HG03039 (cell line): ENCODE results near the gene GCLC.
"Not testable (repeated sequence)": the region's sequence is repeated elsewhere in the genome, so short reads cannot be mapped to it uniquely, and the experiment has no call there.

ENCODE experiments used
- ATAC-seq: cut with Tn5 transposase; IDR thresholded peaks from one replicate; pipeline ENCODE4 v1.9.1; 2021; ENCODE audit warnings: mild to moderate bottlenecking, moderate library complexity; ENCODE audit not compliant: unreplicated experiment

GCLC gene

DNA sequence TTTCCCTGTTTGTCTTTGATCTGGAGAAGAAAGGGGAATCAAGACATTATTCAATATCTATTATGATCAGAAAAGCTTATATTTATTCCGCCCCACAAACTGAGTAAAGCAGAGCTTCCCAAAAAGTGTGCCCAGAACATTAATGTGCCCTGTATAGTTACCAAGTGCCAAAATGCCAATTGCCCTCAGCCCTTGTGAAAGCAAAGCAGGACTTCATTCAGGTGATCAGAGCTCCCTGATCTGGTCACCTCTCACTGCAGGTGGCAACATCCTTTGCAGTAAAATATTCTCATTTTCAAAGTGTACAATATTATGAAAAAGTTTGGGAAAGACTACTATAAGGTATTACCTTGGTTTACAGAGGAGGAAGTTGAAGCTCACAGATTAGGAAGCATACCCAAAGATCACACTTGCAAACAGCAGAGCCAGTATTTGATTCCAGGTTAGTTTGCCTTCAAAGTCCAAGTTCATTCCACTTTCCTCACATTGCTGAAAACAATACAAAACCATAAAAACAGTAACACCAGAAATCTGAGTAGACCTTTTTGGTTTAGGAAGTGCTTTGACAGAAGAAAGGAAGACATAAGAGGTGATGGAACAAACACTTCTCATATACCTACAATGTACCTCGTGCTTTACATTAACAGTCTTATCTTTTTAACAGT lies 19.6 kb upstream of the GCLC start:
- ATAC-seq = no peak

DNA sequence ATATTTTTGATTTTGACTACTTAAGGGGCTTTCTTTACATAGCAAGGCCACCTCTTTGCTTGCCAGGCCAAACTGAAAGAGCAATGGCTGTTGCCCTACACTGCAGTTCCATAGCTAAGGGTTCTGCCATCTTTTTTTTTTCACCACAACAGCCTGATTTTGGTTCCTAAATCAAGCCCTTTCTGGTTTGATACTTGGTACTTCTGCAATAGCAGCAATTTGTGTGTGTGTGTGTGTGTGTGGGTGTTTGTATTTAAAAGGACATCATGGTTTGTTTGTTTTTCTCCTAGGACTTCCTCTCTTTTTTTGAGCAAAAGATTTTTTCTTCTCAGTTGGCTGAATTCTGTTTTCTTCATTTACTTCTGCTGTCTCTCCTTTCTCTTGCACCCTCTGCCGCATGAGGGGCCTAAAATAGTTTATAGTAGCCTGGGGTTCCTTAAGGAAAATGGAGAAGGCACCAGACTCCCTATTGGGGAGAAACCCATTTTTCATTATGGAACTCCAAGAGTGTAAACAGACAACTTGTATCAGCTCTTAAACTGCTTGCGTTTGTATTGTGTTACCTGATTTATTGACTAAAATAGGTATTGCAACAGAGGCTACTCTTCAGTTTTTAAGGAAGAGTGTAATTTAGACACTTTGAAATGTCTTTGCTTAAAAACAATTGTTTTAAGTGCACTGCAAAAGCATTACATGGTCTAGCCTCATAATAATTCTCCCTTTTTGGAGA lies 12.2 kb upstream of the GCLC start:
- no peak for ATAC-seq

DNA sequence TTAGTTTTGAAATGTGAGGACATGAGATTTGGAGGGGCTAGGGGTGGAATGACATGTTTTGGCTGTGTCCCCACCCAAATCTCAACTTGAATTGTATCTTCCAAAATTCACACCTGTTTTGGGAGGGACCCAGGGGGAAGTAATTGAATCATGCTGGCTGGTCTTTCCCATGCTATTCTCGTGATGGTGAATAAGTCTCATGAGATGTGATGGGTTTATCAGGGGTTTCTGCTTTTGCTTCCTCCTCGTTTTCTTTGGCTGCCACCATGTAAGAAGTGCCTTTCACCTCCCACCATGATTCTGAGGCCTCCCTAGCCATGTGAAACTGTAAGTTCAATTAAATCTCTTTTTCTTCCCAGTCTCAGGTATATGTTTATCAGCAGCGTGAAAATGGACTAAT lies 8.7 kb upstream of the GCLC start:
- ATAC-seq = not testable (repeated sequence)

DNA sequence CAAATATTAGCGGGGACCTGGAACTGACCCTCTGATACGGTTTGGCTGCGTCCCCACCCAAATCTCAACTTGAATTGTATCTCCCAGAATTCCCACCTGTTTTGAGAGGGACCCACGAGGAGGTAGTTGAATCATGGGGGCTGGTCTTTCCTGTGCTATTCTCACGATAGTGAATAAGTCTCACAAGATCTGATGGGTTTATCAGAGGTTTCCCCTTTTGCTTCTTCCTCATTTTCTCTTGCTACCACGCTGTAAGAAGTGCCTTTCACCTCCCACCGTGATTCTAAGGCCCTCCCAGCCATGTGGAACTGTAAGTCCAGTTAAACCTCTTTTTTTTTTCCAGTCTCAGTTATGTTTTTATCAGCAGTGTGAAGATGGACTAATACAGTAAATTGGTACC lies 6.8 kb upstream of the GCLC start:
- ATAC-seq = not testable (repeated sequence)

DNA sequence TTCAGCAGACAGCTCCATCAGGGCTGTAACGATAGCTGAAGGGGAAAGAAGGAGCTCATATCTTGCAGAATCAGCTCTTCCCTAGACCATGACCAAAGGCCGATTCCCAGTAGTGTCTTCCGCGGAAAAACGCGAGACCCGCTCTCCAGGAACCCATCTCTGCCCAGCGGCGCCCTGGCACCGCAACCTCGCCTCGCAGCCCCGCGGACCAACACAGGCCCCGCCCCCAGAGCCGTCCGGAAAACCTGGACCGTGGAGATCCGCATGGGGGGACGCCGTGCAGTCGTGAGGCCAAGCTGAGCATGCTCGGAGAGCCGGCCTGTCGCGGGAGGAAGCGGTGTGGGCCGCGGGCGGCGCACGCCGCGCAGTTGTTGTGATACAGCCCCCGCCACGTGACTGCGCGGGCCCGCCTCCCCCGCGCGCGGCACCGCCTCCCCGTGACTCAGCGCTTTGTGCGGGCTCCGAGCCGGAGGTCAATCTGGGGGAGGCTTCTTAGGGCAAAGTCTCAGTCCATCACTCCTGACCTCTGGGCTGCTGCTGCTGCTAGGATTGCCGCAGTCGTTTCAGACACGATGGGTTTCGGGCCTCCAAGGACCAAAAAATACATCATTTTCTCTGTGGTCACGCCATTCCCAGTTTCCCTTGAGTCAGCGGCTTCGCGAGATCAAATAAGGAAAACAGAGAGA lies 3.1 kb upstream of the GCLC start:
- ATAC-seq = peak; percentile 74

DNA sequence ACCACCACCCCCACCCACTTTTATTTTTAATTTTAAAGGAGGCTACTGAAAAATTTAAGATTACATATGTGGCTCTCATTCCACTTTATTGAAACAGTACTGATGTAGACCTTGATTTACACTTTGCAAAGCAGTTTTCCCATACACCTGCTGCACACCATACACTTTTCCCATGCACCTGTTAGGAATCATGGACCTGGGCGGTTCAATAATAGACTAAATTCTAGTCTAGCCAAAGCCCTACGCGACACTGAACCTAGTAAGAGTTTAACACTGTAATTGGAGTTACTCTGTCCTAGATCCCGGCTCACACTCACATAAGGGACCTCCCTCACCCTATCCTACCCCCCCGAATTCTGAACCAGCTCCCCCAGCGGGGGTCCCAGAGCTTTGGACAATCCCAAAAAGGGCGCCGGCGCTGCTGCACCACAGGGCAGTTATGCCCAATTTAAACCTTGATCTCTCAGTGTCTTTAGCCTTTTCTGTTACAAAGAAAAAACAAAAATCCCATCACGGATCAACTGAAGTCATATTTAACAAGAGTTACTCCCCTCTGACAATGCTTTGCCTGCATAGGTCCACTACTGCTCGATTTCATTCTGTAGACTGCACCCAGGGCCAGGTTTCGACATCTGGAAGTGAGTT lies 2.4 kb upstream of the GCLC start:
- ATAC-seq = peak; percentile 3

DNA sequence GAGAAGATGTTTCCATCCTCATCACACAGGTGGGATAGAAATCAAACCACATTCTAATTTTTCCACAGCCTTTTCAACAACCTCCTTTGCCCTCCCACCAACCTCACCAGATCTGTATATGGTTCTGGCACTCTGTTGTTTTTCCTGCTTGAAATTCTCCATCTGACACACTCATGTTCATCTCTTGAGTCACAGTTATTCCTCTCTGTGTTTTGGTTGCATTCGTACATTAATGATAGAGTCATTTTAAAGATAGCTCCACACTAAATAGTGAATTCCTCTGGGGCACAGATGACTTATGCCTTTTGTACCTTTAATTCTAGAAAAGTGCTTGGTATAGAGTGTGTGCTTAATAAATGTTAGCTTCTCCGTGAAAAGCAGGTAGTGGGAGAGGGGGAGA lies 1.4 kb upstream of the GCLC start:
- no peak for ATAC-seq

DNA sequence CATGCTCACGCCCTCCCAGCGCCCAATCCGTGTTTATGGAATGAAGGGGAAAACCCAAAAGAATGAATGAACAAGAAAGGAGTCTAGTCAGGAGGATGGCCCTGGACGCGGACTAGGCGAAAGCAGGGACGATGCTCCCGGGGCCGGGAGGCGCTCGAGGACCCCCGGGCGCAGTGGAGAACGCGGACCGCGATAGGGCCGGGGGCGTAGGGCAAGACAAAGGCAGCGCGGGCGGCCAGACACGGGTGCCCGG lies 758 bp downstream of the GCLC start:
- ATAC-seq = no peak

DNA sequence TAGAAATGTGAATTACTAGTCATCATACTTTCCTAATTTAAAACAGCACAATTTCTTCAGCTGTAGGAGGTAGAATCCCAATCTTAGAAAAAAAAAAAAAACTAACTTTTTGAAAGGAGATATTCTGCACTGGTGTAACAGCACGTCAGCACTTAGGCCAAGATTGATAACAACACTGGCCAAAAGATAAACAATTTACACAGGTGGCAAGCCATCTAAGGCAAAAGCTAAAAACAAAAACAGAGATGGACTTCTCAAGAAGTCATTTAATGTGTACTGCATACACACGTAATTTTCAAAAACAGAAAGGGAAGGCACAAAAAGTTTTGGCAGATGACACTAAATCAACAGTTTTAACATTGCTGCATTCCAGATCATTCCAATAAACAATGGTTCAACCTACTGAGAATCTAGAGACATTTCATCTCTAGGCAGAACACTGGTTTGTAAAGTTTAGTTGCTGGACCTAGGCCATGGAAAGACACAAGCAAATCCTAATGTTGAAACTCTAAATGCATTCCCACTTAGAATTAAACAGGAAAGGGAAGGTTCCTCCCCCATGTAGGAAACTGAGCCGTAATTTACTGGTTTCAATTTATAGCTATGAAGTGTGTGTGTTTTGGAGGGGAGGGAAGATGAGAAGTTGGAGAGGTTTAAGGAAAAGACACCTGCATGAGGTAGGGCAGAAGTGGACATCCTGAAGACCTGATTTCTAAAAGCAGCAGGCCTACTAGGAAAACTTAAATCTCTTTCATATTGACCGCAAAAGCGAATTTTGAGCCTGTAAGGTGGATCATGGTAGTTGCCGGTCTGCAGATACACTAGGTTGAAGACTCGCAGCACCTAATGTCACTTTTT lies 1.3 kb downstream of the GCLC start:
- no peak for ATAC-seq

DNA sequence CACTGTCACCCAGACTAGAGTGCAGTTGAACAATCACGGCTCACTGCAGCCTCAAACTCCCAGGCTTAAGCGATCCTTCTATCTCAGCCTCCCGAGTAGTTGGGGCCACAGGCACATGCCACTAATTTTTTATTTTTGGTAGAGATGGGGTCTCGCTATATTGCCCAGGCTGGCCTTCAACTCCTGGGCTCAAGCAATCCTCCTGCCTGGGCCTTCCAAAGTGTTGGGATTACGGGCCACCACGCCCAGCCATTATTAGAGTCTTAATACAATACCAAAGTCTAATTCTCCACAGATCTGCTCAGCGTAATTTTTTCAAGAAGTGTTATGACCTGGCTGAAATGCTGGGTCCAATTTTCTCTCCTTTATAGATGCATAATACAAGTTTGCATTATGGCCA lies 3.0 kb downstream of the GCLC start:
- no peak for ATAC-seq

DNA sequence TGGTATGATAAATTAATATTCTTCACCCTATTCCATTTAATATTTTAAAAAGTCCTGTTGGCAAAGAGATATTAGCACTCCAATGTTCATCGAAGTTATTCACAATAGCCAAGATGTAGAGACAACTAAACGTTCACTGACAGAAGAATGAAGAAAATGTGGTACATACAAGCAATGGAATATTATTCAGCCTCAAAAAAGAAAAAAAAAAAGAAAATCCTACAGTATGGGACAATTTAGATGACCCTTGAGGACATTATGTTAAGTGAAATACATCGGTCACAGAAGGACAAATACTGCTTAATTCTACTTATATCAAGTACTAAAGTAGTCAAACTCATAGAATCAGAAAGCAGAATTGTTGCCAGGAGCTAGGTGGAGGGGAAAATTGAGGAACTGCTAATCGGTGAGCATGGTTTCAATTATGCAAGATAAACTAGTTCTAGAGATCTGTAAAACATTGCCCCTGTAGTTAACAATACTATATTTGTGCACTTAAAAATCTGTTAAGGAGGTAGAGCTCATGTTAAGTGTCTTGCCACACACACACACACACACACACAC lies 4.7 kb downstream of the GCLC start:
- no peak for ATAC-seq

DNA sequence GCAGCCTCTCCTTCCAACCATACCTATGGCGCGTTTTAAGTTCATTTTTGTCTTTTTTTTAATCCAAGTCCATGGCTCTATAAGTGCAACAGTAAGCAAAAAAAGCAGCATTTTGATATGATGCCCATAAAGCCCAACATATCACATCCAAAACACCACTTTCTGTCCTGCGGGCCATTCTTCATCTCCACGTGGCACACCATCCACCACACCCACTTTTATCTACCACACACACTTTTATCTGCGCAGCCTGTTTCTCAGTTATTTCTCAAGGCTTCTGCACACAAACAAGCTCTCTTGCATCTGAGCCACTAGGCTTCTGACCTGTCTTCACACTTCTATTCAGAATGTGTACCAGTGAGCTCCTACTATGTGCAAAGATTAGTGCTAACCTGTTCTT lies 5.3 kb downstream of the GCLC start:
- ATAC-seq = no peak

DNA sequence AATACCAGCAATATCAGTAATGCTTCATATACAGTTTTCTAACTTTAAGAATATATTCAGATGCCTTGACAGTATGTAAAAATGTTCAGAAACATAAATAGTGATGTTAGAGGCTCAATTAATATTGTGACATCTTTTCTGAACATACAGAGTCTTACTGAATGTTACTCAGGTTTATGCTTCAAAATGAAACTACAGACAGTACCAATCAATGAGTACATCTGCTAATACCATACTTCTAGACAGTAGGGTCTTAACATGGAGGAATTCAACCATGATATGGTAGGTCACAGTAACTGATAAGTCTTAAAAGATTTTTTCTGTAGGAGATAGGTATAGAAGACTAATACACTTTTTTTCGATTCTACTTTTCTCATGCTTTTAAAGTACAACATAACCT lies 8.3 kb downstream of the GCLC start:
- no peak for ATAC-seq

DNA sequence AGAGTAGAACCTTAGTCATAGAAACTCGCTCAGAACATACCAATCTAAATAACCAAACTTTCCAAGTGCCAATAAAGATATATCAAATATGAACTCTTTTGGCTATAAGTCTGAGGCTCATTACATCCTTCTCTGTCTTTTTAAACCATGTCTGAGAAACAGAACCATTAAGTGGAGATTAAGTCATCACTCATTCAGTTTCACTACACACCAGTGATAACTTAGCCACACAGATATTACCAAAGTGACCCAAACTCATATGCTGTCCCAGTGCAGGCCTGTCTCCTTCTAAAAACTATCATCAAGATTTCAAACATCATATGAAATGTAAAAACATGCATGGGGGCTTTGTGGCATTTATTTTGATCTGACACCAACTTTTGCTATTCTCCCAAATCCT lies 12.0 kb downstream of the GCLC start:
- no peak for ATAC-seq

DNA sequence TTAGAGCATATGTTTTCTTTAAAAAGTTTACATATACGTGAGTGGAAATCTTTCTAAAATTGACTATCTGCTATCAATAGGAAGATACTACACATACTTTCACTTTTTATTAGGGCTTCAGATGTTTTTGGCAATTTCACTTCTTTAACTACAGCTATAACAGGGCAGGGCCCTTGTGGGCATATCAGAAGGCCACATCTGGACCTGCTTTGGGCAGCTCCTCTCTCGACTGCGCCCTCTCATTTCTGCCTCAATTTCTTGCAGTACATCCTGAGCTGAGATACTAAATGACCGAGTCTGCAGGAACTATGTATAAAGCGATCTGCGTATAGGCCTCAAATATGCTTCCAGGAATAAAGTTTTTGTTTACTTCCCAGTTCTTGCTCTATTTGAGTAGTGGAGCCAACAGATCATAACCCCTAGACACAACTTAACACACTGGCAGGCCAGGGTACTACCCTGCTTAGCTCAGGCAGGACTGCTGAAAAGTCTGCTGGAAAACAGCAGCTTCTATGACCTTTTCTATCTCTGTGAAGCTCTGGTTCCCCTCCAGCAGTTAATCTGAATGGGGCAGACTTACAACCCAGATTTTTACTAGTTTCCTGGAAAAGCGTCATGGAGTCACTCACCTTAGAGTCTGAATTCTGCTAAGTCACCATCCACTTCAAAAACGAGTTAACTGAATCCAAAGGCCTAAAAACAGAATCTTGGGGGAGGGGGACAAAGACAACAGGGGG lies 12.7 kb downstream of the GCLC start:
- ATAC-seq = no peak

DNA sequence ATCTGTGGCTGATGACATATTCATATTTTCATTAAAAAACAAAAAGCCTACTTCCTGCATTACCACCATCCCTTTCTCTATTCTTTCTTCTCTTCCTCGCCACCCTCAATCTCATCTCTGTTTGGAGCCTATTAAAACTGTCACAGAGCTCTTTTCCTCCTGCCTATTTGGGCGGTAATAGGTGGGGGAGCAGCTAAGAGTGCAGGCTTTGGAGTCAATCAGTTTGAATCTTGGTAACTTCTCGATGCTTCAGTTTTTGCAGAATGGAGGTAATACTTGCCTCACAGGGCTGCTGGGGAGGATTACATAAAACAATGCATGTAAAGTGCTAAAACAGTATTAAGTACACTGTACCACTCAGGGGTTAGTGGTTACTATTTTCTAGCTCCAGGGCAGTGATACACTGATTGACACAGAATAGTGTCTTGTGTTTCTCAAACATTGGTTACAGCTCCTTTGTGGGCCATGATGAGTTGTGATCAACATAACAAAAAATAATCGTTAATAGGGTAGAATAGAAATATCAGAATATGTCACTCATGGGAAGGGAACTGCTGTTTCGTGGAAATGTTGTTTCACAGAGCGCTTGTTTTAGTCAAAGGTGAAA lies 14.0 kb downstream of the GCLC start:
- no peak for ATAC-seq

DNA sequence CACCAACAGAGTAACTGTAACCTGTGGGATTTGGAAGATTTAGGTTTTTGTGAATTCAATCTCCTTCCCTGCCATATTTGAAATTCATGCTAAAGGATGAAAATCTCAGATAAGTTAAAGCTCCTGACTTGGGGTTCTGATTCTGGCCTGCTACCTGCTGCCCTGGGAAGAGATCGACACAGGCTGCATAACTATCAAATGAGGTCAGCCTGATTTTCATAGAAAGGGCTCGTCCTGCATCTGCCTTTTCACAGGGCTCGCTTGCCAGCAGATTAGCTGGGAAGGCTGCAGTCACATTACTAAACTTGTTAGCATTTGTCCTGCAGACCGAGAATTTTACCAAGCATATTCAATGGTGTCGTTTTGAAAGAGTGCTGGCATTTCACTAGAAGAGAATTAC lies 14.6 kb downstream of the GCLC start:
- ATAC-seq = no peak

DNA sequence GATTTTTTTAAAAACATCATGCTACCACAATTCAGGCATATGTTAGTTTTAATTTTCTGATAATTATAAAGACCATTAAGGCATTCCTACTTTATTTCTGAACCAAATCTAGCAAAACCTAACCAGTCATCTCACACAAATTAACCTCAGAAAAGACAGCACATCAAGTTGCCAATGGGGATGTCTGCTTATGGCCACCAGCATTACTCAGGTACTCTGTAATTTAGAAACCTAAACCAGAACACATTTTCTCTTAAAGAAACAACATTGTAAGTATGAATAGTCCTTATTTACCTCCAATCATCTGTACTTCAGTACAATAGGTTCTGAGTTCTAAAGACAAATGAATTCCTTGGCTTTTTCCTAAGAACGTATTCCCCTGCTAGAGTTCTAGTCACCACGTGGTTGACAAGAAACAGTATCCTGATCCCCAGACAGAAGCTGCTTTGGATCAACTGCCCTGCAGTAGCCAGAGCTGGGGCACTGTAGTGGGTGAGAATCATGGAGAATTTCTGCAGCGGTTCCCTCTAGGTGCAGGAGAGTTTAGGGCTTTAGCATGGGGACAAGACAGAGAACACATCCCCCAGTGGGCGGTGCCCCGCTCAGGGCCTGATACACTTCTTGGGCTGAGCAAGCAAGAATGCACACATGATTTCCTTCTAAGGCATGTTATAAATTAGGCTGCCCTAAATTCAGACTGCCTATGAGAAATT lies 15.4 kb downstream of the GCLC start:
- ATAC-seq = no peak

DNA sequence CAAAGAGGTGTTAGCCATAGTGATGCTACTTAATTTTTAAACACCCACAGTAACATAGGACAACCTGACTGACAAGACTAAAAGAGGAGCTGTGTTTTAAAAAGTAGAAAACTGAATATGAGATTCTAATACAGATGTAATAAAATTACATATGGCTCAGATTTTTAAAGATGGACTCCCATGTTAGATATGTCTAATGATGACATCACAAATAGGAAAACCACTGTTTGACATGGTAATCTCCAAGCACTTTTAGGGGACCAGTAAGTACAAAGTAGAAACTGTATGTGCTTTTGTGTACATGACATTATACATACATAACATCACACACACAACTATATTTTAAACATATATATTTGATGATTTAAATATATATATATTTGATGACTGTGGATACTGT lies 16.8 kb downstream of the GCLC start:
- ATAC-seq = no peak
